Activated naive CD8-positive, alpha-beta T cell treated with anti-CD3 and anti-CD28 coated beads, Interleukin-2, amount 50 U/mL, for 24 hours (primary cell): ENCODE measurements around the gene DROSHA.
"Not testable (repeated sequence)": the region's sequence is repeated elsewhere in the genome, so short reads cannot be mapped to it uniquely, and the experiment has no call there.

Source experiments
- ATAC-seq: fragments of 150-1000 bp; cut with Tn5 transposase; one replicate; pipeline ENCODE4 v1.10.0; 2021
- DNase-seq: peaks from one replicate; pipeline ENCODE4 v3.0.0; 2021
- H3K27ac Mint-ChIP-seq: one replicate; pipeline ENCODE4 v1.8.0; 2021; ENCODE audit warnings: mild to moderate bottlenecking, mixed read lengths
- H3K27me3 Mint-ChIP-seq: one replicate; pipeline ENCODE4 v1.8.0; 2021; ENCODE audit warnings: mixed read lengths
- H3K36me3 Mint-ChIP-seq: one replicate; pipeline ENCODE4 v1.8.0; 2021; ENCODE audit warnings: low read depth, mixed read lengths
- H3K4me1 Mint-ChIP-seq: one replicate; pipeline ENCODE4 v1.8.0; 2021; ENCODE audit warnings: mixed read lengths
- H3K4me3 Mint-ChIP-seq: one replicate; pipeline ENCODE4 v1.8.0; 2021; ENCODE audit warnings: mild to moderate bottlenecking, moderate library complexity, mixed read lengths
- H3K9me3 Mint-ChIP-seq: one replicate; pipeline ENCODE4 v1.8.0; 2021; ENCODE audit warnings: mixed read lengths

DROSHA gene

DNA sequence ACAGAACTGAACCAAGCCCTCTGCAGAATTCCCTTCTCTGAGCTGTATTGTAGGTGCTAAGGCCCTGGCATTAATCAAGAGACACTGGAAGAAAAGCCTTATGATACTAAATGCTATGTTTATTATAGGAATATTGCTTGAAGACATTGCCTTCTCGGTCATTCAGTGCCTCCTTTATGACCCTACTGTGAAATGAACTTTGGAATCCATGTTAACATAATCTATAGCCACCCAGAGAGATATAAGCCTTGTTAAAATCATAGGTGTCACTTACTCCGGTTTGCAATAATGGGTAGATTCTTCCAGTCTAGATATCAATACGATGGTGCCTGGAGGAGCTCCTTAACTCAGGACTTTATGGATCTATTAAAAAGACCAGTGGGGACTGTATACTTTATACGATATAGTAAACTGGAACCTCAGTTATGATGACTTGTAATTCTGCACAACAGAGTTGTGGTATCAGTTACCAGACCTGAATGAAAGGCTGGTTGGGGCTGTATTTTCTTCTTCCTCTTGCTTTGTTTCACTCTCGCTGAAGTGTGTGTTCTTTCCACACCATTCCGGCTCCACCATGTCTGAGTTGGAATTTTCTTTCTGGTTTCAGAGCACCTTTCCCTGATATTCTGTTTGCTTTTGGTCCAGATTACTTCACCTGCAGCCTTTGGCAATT lies 154.5 kb downstream of the DROSHA start:
- no peak overlapping the region for H3K4me3 Mint-ChIP-seq
- DNase-seq: no peak
- H3K9me3 Mint-ChIP-seq: no peaks in the 10 kb centered on the region
- H3K36me3 Mint-ChIP-seq: no peaks in the 10 kb centered on the region
- H3K4me1 Mint-ChIP-seq: no peaks in the 10 kb centered on the region
- H3K27ac Mint-ChIP-seq: no peak overlapping the region
- ATAC-seq: no peak
- H3K27me3 Mint-ChIP-seq: peaks cover 5% of the 10 kb centered on the region

DNA sequence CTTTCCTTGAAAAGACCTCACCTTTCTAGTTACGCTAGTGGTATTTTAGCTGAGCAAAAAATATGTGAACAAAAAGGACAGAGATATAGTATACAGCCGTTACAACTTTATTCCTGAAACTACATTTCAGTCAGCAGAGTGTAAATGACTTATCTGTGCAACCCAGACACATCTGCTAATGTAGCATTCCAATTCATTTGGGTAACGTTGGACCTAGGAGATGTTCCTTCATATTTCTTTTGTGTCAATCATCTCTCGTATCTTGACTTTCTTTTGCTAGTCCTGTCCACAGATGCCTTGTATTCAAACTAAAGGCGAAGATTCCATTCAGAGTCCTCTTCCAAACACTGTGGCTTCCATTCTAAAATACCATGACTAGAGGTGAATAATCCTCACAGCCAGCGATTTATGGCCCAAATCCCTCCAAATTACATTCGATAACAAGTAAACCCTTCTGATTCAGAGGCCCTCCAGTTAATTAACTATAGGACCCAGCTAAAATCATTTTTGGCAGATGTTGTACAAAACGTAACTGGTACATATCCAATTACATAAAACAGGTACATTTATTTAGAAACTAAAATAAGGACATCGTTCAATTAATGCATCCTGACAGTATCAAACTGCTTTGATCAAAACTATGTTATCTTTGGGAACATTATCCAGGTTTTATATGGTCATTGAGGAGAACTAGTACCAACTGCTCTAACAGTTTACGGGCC lies 155.7 kb downstream of the DROSHA start:
- Mint-ChIP-seq H3K27ac (no peak overlapping the region), H3K4me3 (no peak overlapping the region), H3K4me1 (no peaks in the 10 kb centered on the region), H3K27me3 (peaks cover 4% of the 10 kb centered on the region), H3K36me3 (no peaks in the 10 kb centered on the region), H3K9me3 (no peaks in the 10 kb centered on the region)
- no peak for DNase-seq
- ATAC-seq: no peak

- Mint-ChIP-seq H3K4me1 (no peaks in the 10 kb centered on the region), H3K4me3 (no peak overlapping the region), H3K27ac (no peak overlapping the region), H3K9me3 (no peaks in the 10 kb centered on the region), H3K27me3 (peaks cover 8% of the 10 kb centered on the region), H3K36me3 (no peaks in the 10 kb centered on the region)
- ATAC-seq: no peak
- DNase-seq: no peak
Measured at GRCh38 chr5:31372124-31372523, 159.8 kb downstream of the DROSHA start.

- DNase-seq (no peak), ATAC-seq (no peak)
- no peak overlapping the region for H3K27ac Mint-ChIP-seq
- peaks cover 4% of the 10 kb centered on the region for H3K27me3 Mint-ChIP-seq
- no peak overlapping the region for H3K4me3 Mint-ChIP-seq
- H3K4me1 Mint-ChIP-seq: no peaks in the 10 kb centered on the region
- H3K36me3 Mint-ChIP-seq: no peaks in the 10 kb centered on the region
- H3K9me3 Mint-ChIP-seq: peaks cover 3% of the 10 kb centered on the region
Measured at GRCh38 chr5:31366941-31367340, 165.0 kb downstream of the DROSHA start.

- H3K9me3 Mint-ChIP-seq: peaks cover 3% of the 10 kb centered on the region
- no peak overlapping the region for H3K27ac Mint-ChIP-seq
- DNase-seq (no peak), ATAC-seq (no peak)
- H3K27me3 Mint-ChIP-seq: peaks cover 3% of the 10 kb centered on the region
- H3K4me1 Mint-ChIP-seq: no peaks in the 10 kb centered on the region
- no peak overlapping the region for H3K4me3 Mint-ChIP-seq
- H3K36me3 Mint-ChIP-seq: no peaks in the 10 kb centered on the region
Measured at GRCh38 chr5:31365776-31366175, 166.1 kb downstream of the DROSHA start.

DNA sequence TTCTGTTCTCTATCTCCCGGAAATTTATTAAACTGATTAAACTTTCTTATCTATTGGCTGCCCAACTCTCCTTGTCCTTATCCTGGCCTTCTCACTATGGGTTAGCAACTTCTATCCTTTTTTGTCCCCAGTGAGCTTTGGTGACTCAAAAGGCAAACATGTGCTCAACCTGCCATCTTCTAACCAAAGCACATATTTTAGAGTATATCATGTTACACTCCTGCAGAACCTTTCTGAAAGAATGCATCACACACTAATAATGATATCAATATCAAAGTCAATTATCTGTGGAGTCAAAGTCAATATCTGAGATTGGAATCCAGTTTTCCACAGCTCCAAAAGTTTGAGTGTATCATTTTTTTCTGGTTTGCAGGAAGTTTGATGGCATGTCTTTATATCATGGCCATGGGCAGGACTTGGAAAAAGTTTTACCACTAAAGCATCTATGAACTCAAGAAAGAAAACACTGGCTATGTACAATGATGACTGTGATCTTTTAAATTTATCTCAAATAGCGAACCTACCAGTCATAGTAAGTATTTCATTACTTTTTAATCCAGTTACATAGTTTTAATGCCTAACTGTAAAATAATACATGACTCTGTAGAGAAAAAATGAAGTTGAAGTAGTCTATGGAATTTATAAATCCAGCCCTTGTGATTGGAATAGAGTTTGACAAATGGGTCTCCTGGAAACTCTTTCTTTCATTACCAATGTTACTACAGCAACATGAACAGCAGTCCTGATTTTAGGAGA lies 166.8 kb downstream of the DROSHA start:
- H3K27me3 Mint-ChIP-seq: peaks cover under 1% of the 10 kb centered on the region
- H3K4me3 Mint-ChIP-seq: no peak overlapping the region
- ATAC-seq: no peak
- no peaks in the 10 kb centered on the region for H3K36me3 Mint-ChIP-seq
- no peaks in the 10 kb centered on the region for H3K4me1 Mint-ChIP-seq
- no peak overlapping the region for H3K27ac Mint-ChIP-seq
- H3K9me3 Mint-ChIP-seq: peaks cover 3% of the 10 kb centered on the region
- DNase-seq: no peak

DNA sequence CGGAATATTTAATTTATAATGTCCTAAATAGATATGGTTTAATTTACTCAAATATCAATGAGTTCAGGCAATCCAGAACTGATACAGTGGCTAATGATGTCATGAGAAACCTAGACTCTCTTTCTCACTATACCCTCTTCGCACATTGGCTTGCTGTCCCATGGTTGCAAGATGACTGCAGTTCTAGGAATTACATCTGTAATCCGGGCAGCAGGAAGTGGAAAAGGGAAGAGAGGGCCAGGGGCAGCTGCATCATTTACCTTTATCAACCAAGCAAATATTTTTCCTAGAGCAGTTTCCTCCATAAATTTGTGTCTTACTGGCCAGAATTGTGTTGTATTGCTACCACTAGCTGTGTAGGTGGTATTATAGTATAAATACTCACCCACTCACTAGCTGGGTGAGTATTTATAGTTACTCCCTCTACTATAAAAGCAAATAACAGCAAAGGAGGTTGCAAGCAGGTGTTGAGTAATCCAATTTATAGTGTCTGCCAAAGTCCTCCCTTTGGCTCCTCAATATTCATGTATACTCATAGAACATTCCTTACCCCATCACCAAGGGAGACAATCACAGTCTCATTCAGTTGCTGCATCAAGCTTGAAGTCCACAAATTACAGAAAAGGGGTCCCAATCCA lies 168.8 kb downstream of the DROSHA start:
- Mint-ChIP-seq H3K4me1 (no peaks in the 10 kb centered on the region), H3K9me3 (peaks cover 3% of the 10 kb centered on the region), H3K27ac (no peak overlapping the region), H3K4me3 (no peak overlapping the region), H3K27me3 (no peaks in the 10 kb centered on the region), H3K36me3 (no peaks in the 10 kb centered on the region)
- ATAC-seq: no peak
- DNase-seq: no peak

DNA sequence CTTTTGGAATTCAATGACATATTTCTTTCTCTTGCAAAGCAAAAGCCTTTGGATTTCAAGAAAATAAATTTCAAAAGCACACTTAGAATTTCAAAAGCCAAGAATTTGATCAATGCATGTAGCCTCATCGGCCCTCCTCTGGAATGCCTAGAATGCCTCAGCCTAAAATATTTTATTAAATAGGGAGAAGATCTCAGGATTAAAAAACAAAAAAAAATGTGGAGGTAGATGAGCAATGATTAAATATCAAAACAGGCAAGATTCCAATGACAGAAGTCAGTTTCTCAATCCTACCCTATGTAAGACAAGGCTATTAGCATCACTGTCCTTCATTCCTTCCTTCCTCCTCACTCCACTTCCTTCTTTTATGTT lies 169.4 kb downstream of the DROSHA start:
- Mint-ChIP-seq H3K36me3 (no peaks in the 10 kb centered on the region), H3K27ac (no peak overlapping the region), H3K4me3 (no peak overlapping the region), H3K9me3 (peaks cover 6% of the 10 kb centered on the region), H3K4me1 (no peaks in the 10 kb centered on the region), H3K27me3 (no peaks in the 10 kb centered on the region)
- no peak for DNase-seq
- no peak for ATAC-seq

- not testable (repeated sequence) for H3K27ac Mint-ChIP-seq, DNase-seq, H3K4me1 Mint-ChIP-seq, ATAC-seq, H3K27me3 Mint-ChIP-seq, H3K36me3 Mint-ChIP-seq, H3K4me3 Mint-ChIP-seq, H3K9me3 Mint-ChIP-seq
Measured at GRCh38 chr5:31361704-31362528, 170.0 kb downstream of the DROSHA start.

DNA sequence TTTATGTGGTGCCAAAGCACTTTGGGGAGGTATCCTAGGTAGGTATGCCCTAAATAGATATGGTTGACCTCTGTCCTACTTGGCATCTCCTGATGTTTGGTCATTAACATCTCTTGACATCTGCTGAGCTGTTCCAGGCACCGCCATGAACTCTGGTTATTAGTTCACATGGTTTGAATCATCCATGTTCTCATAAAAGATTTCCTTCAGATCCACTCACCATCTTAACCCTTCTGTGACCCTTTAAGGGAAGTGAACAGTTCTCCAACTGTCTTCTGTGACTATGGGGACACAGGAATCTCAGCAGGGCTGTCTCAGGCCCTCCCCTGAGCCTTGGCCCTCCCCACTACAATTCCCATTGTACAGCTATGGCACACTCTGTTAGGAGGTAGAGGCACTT lies 170.7 kb downstream of the DROSHA start:
- peaks cover 7% of the 10 kb centered on the region for H3K9me3 Mint-ChIP-seq
- H3K4me3 Mint-ChIP-seq: no peak overlapping the region
- H3K36me3 Mint-ChIP-seq: no peaks in the 10 kb centered on the region
- H3K27ac Mint-ChIP-seq: no peak overlapping the region
- H3K4me1 Mint-ChIP-seq: no peaks in the 10 kb centered on the region
- no peak for ATAC-seq
- no peaks in the 10 kb centered on the region for H3K27me3 Mint-ChIP-seq
- no peak for DNase-seq

GRCh38 chr5:31359839-31360238 lies 172.1 kb downstream of the DROSHA start:
- no peak overlapping the region for H3K4me3 Mint-ChIP-seq
- peaks cover 7% of the 10 kb centered on the region for H3K9me3 Mint-ChIP-seq
- DNase-seq (no peak), ATAC-seq (no peak)
- H3K36me3 Mint-ChIP-seq: no peaks in the 10 kb centered on the region
- H3K27me3 Mint-ChIP-seq: no peaks in the 10 kb centered on the region
- H3K4me1 Mint-ChIP-seq: no peaks in the 10 kb centered on the region
- no peak overlapping the region for H3K27ac Mint-ChIP-seq

DNA sequence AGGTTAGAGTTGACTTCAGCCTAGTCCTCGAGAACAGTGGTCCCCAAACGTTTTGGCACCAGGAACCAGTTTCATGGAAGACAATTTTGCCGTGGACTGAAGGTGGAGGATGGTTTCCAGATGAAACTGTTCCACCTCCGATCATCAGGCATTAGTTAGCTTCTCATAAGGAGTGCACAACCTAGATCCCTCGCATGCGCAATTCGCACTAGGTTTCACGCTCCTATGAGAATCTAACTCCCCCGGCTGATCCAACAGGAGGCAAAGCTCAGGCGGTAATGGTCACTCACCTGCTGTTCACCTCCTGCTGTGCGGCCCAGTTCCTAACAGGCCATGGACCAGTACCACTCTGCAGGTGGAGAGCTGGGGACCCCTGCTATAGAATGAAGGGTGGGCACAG lies 174.9 kb downstream of the DROSHA start:
- Mint-ChIP-seq H3K4me1 (no peaks in the 10 kb centered on the region), H3K9me3 (peaks cover 7% of the 10 kb centered on the region), H3K4me3 (no peak overlapping the region), H3K27ac (no peak overlapping the region), H3K27me3 (peaks cover 2% of the 10 kb centered on the region), H3K36me3 (no peaks in the 10 kb centered on the region)
- ATAC-seq: no peak
- DNase-seq: no peak

DNA sequence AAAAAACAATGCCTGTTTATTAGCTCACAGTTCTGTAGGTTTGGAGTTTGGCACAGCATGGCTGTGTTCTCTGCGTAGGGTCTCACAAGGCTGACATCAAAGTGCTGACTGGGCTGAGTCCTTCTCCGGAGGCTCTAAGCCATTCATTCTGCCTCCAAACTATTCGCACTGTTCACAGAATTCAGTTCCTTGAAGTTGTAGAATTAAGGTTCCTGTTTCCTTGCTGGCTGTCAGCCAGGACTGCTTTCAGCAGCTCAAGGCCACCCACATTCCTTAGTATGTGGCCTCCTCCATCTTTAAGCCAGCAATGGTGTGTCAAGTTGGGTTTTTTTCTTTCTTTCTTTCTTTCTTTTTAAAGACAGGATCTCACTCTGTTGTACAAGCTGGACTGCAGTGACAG lies 176.6 kb downstream of the DROSHA start:
- H3K27ac Mint-ChIP-seq: no peak overlapping the region
- H3K9me3 Mint-ChIP-seq: peaks cover 7% of the 10 kb centered on the region
- no peak overlapping the region for H3K4me3 Mint-ChIP-seq
- H3K27me3 Mint-ChIP-seq: peaks cover 2% of the 10 kb centered on the region
- ATAC-seq (no peak), DNase-seq (no peak)
- H3K4me1 Mint-ChIP-seq: no peaks in the 10 kb centered on the region
- H3K36me3 Mint-ChIP-seq: no peaks in the 10 kb centered on the region
